WERI-Rb-1 (cell line): ENCODE data around the gene TPM1.
A peak's percentile ranks its signal among the peaks of the same experiment; 100 is the strongest.

Experiments used
- DNase-seq: peaks from one replicate; pipeline ENCODE4 v3.0.0-alpha.2; 2020
- H3K27ac ChIP-seq: fragments of 250-450 bp; sonication (Bioruptor Pico); 2 replicates; pipeline ENCODE4 v1.5.1; 2020; ENCODE audit warnings: mild to moderate bottlenecking, moderate library complexity
- H3K27me3 ChIP-seq: fragments of 250-450 bp; sonication (Bioruptor Pico); 2 replicates; pipeline ENCODE4 v1.5.1; 2021; ENCODE audit warnings: mild to moderate bottlenecking, low read depth, moderate library complexity; ENCODE audit not compliant: insufficient read depth, severe bottlenecking
- H3K36me3 ChIP-seq: fragments of 250-450 bp; sonication (Bioruptor Pico); 2 replicates; pipeline ENCODE4 v1.5.1; 2020; ENCODE audit warnings: mild to moderate bottlenecking, moderate library complexity
- H3K4me3 ChIP-seq: 2 replicates; pipeline ENCODE4 v1.5.1; 2011; ENCODE audit warnings: low read depth, mild to moderate bottlenecking, control low read depth, low read length
- H3K9me3 ChIP-seq: fragments of 250-450 bp; sonication (Bioruptor Pico); 2 replicates; pipeline ENCODE4 v1.5.1; 2021; ENCODE audit warnings: mild to moderate bottlenecking, moderate library complexity; ENCODE audit not compliant: severe bottlenecking
- CTCF ChIP-seq: IDR thresholded peaks from 2 replicates; pipeline ENCODE4 v1.5.1; 2011; ENCODE audit warnings: low read depth, mild to moderate bottlenecking, control low read depth, inconsistent platforms, low read length

Gene TPM1

GRCh38 chr15:63006032-63006878, 36.3 kb upstream of the TPM1 start:
- Histone ChIP-seq H3K27me3 (no peaks in the 10 kb centered on the region), H3K27ac (no peak overlapping the region), H3K4me3 (no peak overlapping the region), H3K36me3 (no peaks in the 10 kb centered on the region), H3K9me3 (no peaks in the 10 kb centered on the region)
- peak; percentile 29 for DNase-seq
- no peak for TF ChIP-seq CTCF

- no peak for TF ChIP-seq CTCF
- Histone ChIP-seq H3K36me3 (no peaks in the 10 kb centered on the region), H3K4me3 (no peak overlapping the region), H3K9me3 (no peaks in the 10 kb centered on the region), H3K27me3 (no peaks in the 10 kb centered on the region), H3K27ac (no peak overlapping the region)
- no peak for DNase-seq
Measured at GRCh38 chr15:63008333-63009049, 34.1 kb upstream of the TPM1 start.

GRCh38 chr15:63010386-63010785, 32.2 kb upstream of the TPM1 start:
- DNase-seq: no peak
- Histone ChIP-seq H3K27ac (no peak overlapping the region), H3K4me3 (no peak overlapping the region), H3K27me3 (no peaks in the 10 kb centered on the region), H3K9me3 (no peaks in the 10 kb centered on the region), H3K36me3 (no peaks in the 10 kb centered on the region)
- no peak for TF ChIP-seq CTCF

- no peaks in the 10 kb centered on the region for H3K9me3 ChIP-seq
- H3K27me3 ChIP-seq: no peaks in the 10 kb centered on the region
- no peak for TF ChIP-seq CTCF
- no peak overlapping the region for H3K4me3 ChIP-seq
- no peak overlapping the region for H3K27ac ChIP-seq
- H3K36me3 ChIP-seq: no peaks in the 10 kb centered on the region
- DNase-seq: no peak
Measured at GRCh38 chr15:63010920-63011693, 31.4 kb upstream of the TPM1 start.

GRCh38 chr15:63012444-63012843, 30.1 kb upstream of the TPM1 start:
- Histone ChIP-seq H3K27me3 (no peaks in the 10 kb centered on the region), H3K36me3 (no peaks in the 10 kb centered on the region), H3K27ac (no peak overlapping the region), H3K4me3 (no peak overlapping the region), H3K9me3 (no peaks in the 10 kb centered on the region)
- TF ChIP-seq CTCF: no peak
- no peak for DNase-seq
